Upper lobe of left lung (tissue), 4 donors: ENCODE results near the gene VPS8.

ENCODE experiments used
- EP300 ChIP-seq, 4 donors: sonication (generic); formaldehyde crosslinking; IDR thresholded peaks; one replicate each; pipeline ENCODE4 v1.5.1; 2017; ENCODE audit warnings: antibody characterized with exemption in 4 of 4, control low read depth in 2 of 4
- POLR2A ChIP-seq, 4 donors: fragments of 450-650 bp; IDR thresholded peaks; one replicate each; pipeline ENCODE4 v1.5.1; 2016 to 2017; ENCODE audit warnings: antibody characterized with exemption in 4 of 4, mild to moderate bottlenecking in 2 of 4
- POLR2AphosphoS5 ChIP-seq, 2 donors: sonication (generic); formaldehyde crosslinking; IDR thresholded peaks; one replicate each; pipeline ENCODE4 v1.5.1; 2017; ENCODE audit warnings: antibody characterized with exemption in 2 of 2
- TF ChIP-seq, protein P1 (sequence below), 6 experiments: fragments of 450-650 bp in 4 of 6; fragments of 200-600 bp in 2 of 6; sonication (generic) in 2 of 6; IDR thresholded peaks; one replicate each; pipeline ENCODE4 v1.5.1; 2016 to 2019; ENCODE audit warnings: antibody characterized with exemption in 6 of 6

DNA sequence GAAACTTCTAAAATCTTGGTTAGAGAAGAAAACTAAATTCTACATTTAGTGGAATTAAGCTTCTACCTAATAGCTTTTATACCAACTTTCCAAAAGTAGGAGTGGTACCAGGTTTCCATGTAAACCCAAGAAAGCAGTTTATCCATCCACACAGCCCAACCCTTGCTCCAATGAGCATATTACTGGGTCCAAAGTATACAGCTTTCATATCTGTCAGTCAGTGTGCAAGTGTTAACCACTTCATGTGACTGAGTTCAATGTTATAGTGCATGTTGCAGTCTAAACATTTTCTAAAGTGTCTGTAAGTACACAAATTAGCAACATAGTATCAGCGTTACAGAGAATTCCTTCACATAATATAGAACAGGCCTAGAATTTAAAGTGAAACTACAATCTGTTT is 267.7 kb downstream of the VPS8 start:
- TF ChIP-seq, protein P1, sequence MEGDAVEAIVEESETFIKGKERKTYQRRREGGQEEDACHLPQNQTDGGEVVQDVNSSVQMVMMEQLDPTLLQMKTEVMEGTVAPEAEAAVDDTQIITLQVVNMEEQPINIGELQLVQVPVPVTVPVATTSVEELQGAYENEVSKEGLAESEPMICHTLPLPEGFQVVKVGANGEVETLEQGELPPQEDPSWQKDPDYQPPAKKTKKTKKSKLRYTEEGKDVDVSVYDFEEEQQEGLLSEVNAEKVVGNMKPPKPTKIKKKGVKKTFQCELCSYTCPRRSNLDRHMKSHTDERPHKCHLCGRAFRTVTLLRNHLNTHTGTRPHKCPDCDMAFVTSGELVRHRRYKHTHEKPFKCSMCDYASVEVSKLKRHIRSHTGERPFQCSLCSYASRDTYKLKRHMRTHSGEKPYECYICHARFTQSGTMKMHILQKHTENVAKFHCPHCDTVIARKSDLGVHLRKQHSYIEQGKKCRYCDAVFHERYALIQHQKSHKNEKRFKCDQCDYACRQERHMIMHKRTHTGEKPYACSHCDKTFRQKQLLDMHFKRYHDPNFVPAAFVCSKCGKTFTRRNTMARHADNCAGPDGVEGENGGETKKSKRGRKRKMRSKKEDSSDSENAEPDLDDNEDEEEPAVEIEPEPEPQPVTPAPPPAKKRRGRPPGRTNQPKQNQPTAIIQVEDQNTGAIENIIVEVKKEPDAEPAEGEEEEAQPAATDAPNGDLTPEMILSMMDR (IDR thresholded peaks at IDR 0.05): no peak
- TF ChIP-seq POLR2AphosphoS5 (IDR thresholded peaks at IDR 0.05) (no peak), POLR2A (IDR thresholded peaks at IDR 0.05) (no peak), EP300 (IDR thresholded peaks at IDR 0.05) (no peak)
